Effector memory CD8-positive, alpha-beta T cell (primary cell): ENCODE results near the gene AHDC1.

Experiments used
- ATAC-seq: fragments of 150-1000 bp; cut with Tn5 transposase; replicated peaks from 2 replicates; pipeline ENCODE4 v1.10.0; 2021; ENCODE audit warnings: mild to moderate bottlenecking, moderate library complexity
- DNase-seq, 3 experiments: peaks; one replicate each; pipeline ENCODE4 v3.0.0; 2021
- H3K27ac Mint-ChIP-seq, 2 donors: one replicate each; pipeline ENCODE4 v1.8.0; 2022; ENCODE audit warnings: mild to moderate bottlenecking in 2 of 2, mixed read lengths in 2 of 2, moderate library complexity in 2 of 2
- H3K27me3 Mint-ChIP-seq, 2 donors: one replicate each; pipeline ENCODE4 v1.8.0; 2022; ENCODE audit warnings: mixed read lengths in 2 of 2
- H3K36me3 Mint-ChIP-seq: one replicate; pipeline ENCODE4 v1.8.0; 2022; ENCODE audit warnings: mild to moderate bottlenecking, moderate library complexity, mixed read lengths; ENCODE audit not compliant: insufficient read depth
- H3K4me1 Mint-ChIP-seq, 2 donors: one replicate each; pipeline ENCODE4 v1.8.0; 2022; ENCODE audit warnings: low read depth in 2 of 2, mixed read lengths in 2 of 2
- H3K4me3 Mint-ChIP-seq, 2 donors: one replicate each; pipeline ENCODE4 v1.8.0; 2022; ENCODE audit warnings: mild to moderate bottlenecking in 2 of 2, mixed read lengths in 2 of 2, moderate library complexity in 2 of 2
- H3K9me3 Mint-ChIP-seq, 2 donors: one replicate each; pipeline ENCODE4 v1.8.0; 2022; ENCODE audit warnings: mixed read lengths in 2 of 2

AHDC1 gene

DNA sequence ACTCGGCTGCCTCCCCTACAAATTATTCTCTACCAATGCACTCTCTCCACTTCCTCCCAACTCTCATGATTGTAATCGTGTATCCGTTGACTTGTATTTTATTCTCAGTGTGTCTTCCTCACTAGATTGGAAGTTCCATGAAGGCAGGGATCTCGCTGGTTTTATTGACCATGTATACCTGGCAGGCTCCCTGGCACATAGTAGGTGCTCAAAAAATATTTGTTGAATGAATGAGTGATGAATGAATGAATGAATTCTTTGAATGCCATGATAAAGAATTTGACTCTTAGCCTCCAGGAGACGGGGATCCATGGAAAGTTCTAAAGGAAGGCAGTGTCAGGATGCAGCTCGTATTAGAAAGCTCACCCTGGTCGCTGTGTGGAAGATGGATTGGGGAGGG is 85.1 kb downstream of the AHDC1 start:
- DNase-seq (no peak), ATAC-seq (no peak)
- Mint-ChIP-seq H3K27ac (no peak overlapping the region), H3K9me3 (no peaks in the 10 kb centered on the region), H3K4me1 (peaks cover 24 to 28% of the 10 kb centered on the region in 2 donors), H3K36me3 (no peaks in the 10 kb centered on the region), H3K4me3 (no peak overlapping the region), H3K27me3 (no peaks in the 10 kb centered on the region)

DNA sequence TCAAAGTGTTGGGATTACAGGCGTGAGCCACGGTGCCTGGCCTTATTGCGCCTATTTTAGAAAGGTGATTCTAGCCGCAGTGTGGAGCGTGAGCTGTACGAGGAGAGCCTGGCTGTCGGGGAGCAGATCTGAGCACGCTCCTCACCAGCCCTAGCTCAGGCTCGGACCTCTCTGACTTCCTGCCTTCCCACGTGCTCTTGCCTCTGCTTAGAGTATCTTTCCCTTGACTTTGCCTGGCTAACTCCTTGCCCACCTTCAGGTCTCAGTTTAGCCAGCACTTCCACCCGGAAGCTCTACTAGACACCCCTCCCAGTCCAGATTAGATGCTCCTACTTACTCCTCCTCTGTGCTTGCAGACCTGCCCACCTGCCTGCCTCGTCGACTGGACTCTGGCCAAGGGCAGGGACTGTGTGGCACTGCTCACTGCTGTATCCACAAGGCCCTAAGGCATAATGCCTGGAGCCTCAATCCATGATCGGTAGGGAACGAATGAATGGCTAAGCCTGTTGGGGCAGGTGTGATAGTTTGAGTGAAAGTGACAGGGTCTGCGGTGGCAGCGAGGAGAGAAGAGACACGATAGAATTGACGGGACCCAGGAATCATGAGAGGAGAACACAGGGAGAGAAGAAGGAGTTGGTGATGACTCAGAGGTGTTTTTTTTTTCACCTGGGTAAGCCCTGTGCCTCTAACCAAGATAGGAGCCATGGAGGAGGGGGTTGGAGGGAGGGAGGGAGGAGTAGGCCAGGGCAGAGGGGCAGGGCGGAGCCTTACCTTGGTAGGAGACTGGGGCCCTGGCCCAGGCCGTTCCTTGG is 85.8 kb downstream of the AHDC1 start:
- H3K4me1 Mint-ChIP-seq = peaks cover 18 to 26% of the 10 kb centered on the region in 2 donors
- H3K9me3 Mint-ChIP-seq = no peaks in the 10 kb centered on the region
- ATAC-seq (no peak), DNase-seq (no peak)
- H3K27me3 Mint-ChIP-seq = no peaks in the 10 kb centered on the region
- H3K36me3 Mint-ChIP-seq = no peaks in the 10 kb centered on the region
- no peak overlapping the region for H3K27ac Mint-ChIP-seq
- H3K4me3 Mint-ChIP-seq = no peak overlapping the region

DNA sequence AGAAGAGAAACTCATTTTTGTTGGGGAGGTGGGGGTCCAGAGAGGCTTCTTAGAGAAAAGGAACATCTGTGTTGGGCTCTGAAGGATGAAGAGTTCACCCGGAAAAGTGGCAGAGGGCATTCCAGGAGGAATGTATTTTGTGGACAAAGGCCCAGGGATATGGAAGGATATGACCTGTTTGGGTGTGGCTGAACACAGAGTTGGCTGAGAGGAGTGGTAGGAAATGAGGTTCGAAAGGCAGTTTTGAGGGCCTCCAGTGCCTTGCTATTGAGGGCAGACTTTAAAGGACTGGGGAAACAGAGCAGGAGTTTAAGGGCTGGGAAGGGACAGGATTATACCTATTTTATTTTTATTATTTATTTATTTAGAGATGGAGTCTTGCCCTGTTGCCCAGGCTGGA is 86.6 kb downstream of the AHDC1 start:
- H3K27ac Mint-ChIP-seq = peak overlapping the region in 1 of 2 donors; percentile 33
- H3K36me3 Mint-ChIP-seq = no peaks in the 10 kb centered on the region
- H3K4me1 Mint-ChIP-seq = peaks cover 10 to 18% of the 10 kb centered on the region in 2 donors
- no peak overlapping the region for H3K4me3 Mint-ChIP-seq
- no peaks in the 10 kb centered on the region for H3K27me3 Mint-ChIP-seq
- no peaks in the 10 kb centered on the region for H3K9me3 Mint-ChIP-seq
- ATAC-seq (no peak), DNase-seq (no peak)

DNA sequence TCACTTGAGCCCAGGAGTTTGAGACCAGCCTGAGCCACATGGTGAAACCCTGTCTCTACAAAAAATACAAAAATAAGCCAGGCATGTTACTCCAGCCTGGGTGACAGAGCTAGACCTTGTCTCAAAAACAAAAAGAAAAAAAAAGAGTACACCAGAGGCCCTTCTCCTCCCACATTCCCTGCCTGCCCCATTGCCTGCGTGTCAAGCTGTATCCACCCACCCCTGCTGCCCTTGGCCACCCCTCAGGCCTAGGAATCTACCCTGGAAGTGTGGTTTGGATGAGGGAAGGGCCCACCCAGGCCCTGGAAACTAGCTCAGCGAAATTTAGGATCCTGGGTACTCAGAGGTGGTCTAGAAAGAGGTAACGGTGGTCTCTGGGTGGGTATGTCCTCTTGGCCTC is 88.3 kb downstream of the AHDC1 start:
- H3K4me1 Mint-ChIP-seq = peaks cover 0 to 6% of the 10 kb centered on the region in 2 donors
- H3K4me3 Mint-ChIP-seq = no peak overlapping the region
- H3K36me3 Mint-ChIP-seq = no peaks in the 10 kb centered on the region
- no peaks in the 10 kb centered on the region for H3K27me3 Mint-ChIP-seq
- ATAC-seq (no peak), DNase-seq (no peak)
- peak overlapping the region; percentile 30 to 65 for H3K27ac Mint-ChIP-seq
- H3K9me3 Mint-ChIP-seq = no peaks in the 10 kb centered on the region

DNA sequence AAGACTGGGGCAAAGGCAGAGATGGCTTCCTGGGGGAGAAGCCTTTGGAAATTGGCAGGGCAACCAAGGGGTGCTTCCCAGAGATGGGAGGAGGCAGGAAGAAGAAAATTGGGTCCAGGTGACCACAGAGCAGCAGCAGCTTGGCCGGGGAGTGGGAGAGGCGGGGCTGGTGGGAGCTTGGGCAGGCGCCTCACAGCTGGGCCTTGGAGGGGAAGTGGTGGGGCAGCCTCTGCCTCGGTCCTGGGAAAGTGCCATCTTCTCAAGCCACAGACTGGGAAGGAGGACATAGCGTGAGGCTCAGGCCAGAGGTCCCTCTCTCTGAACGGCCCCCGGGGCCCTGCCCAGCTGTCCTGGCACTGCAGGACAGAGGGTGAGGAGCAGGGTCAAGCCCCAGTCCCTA is 90.0 kb downstream of the AHDC1 start:
- DNase-seq (no peak), ATAC-seq (no peak)
- no peak overlapping the region for H3K4me3 Mint-ChIP-seq
- H3K27ac Mint-ChIP-seq = no peak overlapping the region
- no peaks in the 10 kb centered on the region for H3K27me3 Mint-ChIP-seq
- no peaks in the 10 kb centered on the region for H3K36me3 Mint-ChIP-seq
- H3K9me3 Mint-ChIP-seq = no peaks in the 10 kb centered on the region
- peaks cover 0 to 4% of the 10 kb centered on the region in 2 donors for H3K4me1 Mint-ChIP-seq

DNA sequence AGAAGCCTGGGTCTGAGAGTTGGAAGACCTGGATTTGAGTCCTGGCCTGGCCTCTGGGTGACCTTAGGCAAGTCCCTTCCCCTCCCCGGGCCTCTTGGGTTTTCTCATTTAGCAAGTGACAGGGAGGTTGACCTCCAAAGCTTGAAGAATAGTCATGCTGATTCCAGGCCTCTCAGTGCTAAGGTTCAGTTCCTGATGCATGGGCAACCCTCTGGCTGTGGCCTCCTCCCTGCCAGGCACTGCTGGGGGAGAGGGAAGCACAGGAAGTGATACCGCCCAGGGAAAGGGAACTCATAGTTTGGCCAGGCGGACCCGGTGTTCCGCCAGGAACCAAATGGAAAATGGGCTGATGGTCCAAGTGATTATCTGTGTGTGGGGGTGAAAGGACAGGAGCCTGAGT is 90.4 kb downstream of the AHDC1 start:
- no peaks in the 10 kb centered on the region for H3K9me3 Mint-ChIP-seq
- H3K4me1 Mint-ChIP-seq = peaks cover 0 to 4% of the 10 kb centered on the region in 2 donors
- no peak overlapping the region for H3K27ac Mint-ChIP-seq
- no peak overlapping the region for H3K4me3 Mint-ChIP-seq
- H3K36me3 Mint-ChIP-seq = no peaks in the 10 kb centered on the region
- ATAC-seq (no peak), DNase-seq (no peak)
- no peaks in the 10 kb centered on the region for H3K27me3 Mint-ChIP-seq

DNA sequence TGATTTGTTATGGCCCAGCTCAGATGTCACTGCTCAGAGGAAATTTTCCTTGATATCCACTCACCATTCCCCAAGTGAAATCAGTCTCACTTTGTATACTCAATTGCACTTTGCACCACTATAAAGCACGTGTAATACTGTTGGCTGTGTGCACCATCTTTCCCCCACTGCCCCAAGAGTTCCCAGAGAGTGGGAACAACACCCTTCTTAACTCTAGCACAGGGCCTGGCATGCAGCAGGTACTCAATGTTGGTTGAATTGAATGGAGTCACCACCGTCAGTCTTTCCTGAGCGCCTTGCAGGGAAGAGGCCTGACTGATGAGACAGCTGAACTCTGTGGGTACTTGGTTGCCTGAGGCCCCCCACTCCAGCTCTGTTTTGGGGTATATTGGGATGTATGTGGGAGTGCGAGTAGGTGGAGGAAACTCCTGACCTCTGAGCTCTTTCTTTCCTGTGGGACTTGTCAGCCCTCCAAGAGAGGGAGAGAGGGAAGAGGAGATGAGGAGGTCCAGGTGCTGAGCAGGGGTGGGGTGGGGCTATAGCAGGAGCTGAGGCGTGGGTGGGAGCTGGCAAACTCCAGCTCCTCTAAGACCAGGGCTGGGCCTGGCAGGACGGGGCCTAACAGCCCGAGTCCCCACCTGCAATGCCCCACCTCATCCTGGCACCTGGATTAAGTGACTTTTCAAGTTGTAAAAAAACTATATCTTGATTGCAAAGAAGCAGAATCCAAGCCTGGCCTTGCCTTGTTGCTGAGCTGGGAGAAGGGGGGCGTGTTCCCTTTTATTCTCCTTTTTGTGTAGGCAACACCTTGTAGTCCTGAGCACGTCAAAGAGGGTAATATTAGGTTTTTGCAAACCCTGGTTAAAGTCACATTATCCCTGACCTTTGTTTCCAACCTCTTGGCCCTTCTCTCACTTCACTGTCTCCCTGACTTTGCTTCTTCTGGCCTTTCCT is 94.5 kb downstream of the AHDC1 start:
- peak overlapping the region; percentile 1 to 24 for H3K27ac Mint-ChIP-seq
- H3K27me3 Mint-ChIP-seq = no peaks in the 10 kb centered on the region
- no peak for ATAC-seq
- DNase-seq = no peak
- no peaks in the 10 kb centered on the region for H3K36me3 Mint-ChIP-seq
- H3K4me3 Mint-ChIP-seq = no peak overlapping the region
- H3K4me1 Mint-ChIP-seq = peaks cover 4% of the 10 kb centered on the region in 2 donors
- H3K9me3 Mint-ChIP-seq = no peaks in the 10 kb centered on the region

DNA sequence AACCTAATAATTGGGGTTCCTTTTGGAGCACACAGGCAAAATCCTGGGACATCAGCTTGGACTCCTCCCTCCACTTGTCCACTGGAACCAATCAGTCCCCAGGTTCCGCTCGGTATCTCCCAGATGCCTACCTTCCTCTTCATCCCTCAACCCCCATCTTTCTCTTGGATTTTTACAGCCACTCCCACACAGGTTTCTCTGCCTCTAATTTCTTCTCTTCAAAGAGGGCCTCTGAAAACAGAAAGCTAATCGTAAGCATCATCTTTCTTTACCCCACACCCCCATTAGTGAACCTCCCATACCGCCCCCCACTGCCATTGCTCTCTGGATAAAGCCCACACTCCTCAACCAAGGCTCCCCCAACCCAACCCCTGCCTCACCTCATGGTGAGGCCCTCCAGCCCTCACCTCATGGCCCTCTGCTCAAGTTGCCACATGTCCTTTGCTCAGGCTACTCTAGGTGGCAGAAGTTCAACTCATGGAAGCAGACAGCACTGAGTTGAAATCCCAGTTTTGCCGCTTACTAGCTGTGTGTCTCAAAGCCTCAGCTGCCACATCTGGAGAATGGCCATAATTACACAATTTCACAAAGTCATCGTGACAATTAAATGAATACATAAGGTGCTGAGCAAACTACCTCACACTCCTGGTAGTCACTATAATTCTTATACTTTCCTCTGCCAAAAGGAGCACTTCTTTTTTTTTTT is 95.8 kb downstream of the AHDC1 start:
- peak overlapping the region in 1 of 2 donors; percentile 24 for H3K27ac Mint-ChIP-seq
- H3K27me3 Mint-ChIP-seq = no peaks in the 10 kb centered on the region
- DNase-seq (no peak), ATAC-seq (no peak)
- H3K36me3 Mint-ChIP-seq = no peaks in the 10 kb centered on the region
- no peaks in the 10 kb centered on the region for H3K9me3 Mint-ChIP-seq
- no peak overlapping the region for H3K4me3 Mint-ChIP-seq
- peaks cover 0 to 4% of the 10 kb centered on the region in 2 donors for H3K4me1 Mint-ChIP-seq

DNA sequence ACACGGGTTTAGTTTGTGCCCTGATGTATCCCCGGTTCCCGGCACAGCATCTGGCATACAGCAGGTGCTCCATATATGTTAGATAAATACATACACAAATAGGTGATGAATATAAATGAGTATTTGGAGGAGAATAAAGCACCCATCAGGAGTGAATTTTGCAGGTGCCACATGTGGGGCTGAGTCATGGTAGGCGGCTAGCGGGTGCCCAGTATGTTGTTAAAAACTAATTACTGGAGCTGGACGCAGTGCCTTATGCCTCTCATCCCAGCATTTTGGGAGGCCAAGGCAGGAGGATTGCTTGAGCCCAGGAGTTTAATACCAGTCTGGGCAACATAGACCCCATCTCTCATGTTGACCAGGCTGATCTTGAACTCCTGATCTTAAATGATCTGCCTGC is 97.2 kb downstream of the AHDC1 start:
- H3K9me3 Mint-ChIP-seq = no peaks in the 10 kb centered on the region
- H3K27ac Mint-ChIP-seq = no peak overlapping the region
- H3K36me3 Mint-ChIP-seq = no peaks in the 10 kb centered on the region
- ATAC-seq (no peak), DNase-seq (no peak)
- no peak overlapping the region for H3K4me3 Mint-ChIP-seq
- H3K4me1 Mint-ChIP-seq = peaks cover 0 to 4% of the 10 kb centered on the region in 2 donors
- no peaks in the 10 kb centered on the region for H3K27me3 Mint-ChIP-seq

DNA sequence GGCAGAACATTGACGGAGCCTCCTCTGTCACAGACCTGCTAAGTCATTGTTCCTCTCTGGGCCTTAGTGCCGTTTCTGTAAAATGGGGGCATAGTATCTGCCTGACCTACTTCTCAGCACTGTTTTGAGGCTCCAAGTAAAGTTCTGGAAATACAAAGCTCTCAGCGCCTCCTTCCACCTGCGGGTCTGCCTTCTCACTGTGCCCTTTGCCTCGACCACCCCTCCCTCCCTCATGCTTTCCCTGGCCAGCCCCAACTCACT is 98.6 kb downstream of the AHDC1 start:
- no peaks in the 10 kb centered on the region for H3K36me3 Mint-ChIP-seq
- H3K9me3 Mint-ChIP-seq = no peaks in the 10 kb centered on the region
- DNase-seq (no peak), ATAC-seq (no peak)
- H3K27me3 Mint-ChIP-seq = no peaks in the 10 kb centered on the region
- peaks cover 0 to 4% of the 10 kb centered on the region in 2 donors for H3K4me1 Mint-ChIP-seq
- H3K27ac Mint-ChIP-seq = no peak overlapping the region
- H3K4me3 Mint-ChIP-seq = no peak overlapping the region

DNA sequence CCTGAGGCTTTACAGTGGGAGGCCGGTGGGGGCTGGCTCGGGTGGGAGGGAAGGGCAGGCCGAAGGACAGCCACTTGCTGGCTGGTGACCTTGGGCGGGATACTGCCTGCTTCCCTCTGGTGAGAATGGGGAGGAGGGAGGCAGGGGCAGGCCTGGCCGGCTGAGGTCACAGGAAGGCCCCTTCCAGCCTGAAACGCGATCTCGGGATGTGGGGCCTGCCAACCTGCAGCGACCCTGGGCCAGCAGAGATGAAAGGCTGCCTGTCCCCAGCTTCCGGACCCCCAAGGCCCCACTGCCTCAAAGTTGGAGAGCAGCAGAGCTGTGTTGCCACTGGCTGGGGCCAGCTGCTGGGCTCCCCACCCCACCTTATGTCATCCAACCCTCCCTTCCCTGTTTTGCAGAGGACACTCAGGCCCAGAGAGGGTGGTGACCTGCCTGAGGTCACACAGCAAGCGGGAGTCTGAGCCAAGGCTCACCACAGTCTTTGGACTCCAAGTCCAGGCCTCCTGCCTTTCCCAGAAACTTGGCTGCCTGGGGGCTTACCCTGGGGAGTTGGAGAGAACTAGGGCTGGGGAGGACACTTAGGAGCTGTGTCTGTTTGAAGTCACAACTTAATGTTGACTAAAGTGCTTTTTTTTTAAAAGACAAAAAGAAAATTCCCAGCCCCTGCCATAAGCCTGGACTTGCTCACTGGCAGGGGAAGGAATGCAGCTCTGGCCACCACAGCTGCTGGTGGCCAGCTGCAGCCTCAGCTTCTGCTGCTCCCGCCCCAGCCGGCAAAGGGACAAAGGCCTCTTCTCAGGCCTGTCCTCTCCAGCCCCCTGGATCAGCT is 99.1 kb downstream of the AHDC1 start:
- Mint-ChIP-seq H3K4me3 (no peak overlapping the region), H3K9me3 (no peaks in the 10 kb centered on the region), H3K36me3 (no peaks in the 10 kb centered on the region), H3K4me1 (peaks cover 0 to 4% of the 10 kb centered on the region in 2 donors), H3K27me3 (no peaks in the 10 kb centered on the region), H3K27ac (no peak overlapping the region)
- DNase-seq (no peak), ATAC-seq (no peak)

DNA sequence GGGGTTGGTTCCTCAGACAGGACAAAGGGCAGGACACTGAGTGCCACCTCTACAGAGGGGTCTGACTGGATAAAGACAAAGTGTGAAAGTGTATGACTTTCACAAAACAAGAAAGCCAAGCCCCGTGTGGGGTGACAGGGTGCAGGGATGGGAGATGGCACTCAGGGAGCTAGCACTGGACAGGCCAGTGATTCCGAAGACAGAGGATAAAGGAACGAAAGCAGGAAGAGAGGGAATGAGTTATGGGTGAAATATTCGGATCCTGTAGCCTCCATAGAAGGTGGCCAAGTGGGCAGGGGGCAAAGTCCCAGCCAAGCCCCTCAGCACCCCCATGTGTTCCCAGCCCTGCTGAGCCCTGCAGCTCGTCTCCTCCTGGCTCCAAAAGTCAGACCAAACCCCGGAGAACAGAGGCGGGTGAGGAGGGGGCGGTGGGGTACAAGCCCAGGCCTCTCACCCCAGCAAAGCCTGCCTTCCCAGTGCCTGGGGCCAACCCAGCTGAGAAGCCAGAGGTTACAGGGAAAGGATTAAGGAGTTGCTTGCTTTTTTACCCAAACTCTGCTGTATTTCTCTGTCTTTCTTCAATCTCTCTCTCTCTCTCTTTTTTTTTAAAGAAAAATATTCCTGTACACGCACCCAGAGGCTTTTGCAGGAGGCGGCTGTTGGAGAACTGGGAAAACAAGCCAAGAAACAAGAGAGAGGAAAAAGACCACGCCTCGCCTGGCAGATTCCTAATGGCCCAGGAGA is 99.9 kb downstream of the AHDC1 start:
- peaks cover 4% of the 10 kb centered on the region in 2 donors for H3K27me3 Mint-ChIP-seq
- no peaks in the 10 kb centered on the region for H3K9me3 Mint-ChIP-seq
- H3K4me1 Mint-ChIP-seq = peaks cover 0 to 4% of the 10 kb centered on the region in 2 donors
- ATAC-seq = no peak
- H3K36me3 Mint-ChIP-seq = no peaks in the 10 kb centered on the region
- DNase-seq = no peak
- no peak overlapping the region for H3K4me3 Mint-ChIP-seq
- H3K27ac Mint-ChIP-seq = peak overlapping the region in 1 of 2 donors; percentile 21
